ENCODE results near the gene RPL35A. TPM values are rescaled to one million over a fixed set of nuclear protein-coding genes. Genes with fewer than 3 reads are reported as not detected.
"Not testable (repeated sequence)": the region's sequence is repeated elsewhere in the genome, so short reads cannot be mapped to it uniquely, and the experiment has no call there.

RPL35A gene
- total and polyA plus RNA-seq, 9 of the 15 experiments (the other 6 are each of a cell fraction or from before 2014, with no cell fraction given) = 1,475 to 2,942 (median 2,367) TPM

GRCh38 chr3:197958346-197958745 is 8.4 kb downstream of the RPL35A start (continued):
- 0 out of 2 replicates have a peak, but pooled peaks have one; percentile 39 for TF ChIP-seq FOXP1 (CRISPR knock-in tag; IDR thresholded peaks at IDR 0.05)

DNA sequence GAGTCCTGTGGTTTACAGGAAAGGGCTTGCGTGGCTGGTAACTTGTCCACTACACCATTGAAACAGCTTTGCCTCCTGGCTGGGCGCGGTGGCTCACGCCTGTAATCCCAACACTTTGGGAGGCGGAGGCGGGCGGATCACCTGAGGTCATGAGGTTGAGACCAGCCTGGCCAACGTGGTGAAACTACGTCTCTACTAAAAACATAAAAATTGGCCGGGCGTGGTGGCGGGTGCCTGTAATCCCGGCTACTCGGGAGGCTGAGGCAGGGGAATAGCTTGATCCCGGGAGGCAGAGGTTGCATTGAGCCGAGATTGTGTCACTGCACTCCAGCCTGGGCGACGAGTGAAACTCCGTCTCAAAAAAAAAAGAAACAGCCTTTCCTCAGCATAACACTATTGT is 8.9 kb downstream of the RPL35A start:
- H3K9me1 ChIP-seq (ENCODE audit: control insufficient read depth, insufficient read depth, low read length); in situ Hi-C loops (cut with MboI); BruUV-seq (replicated peaks); FAIRE-seq; H3K27me3 ChIP-seq (ENCODE audit: control insufficient read depth in 2 of 2, insufficient read depth in 2 of 2, low read length in 2 of 2); H3K9me3 ChIP-seq (replicated peaks; ENCODE audit: control insufficient read depth, insufficient read depth, low read depth, low read length); ATAC-seq; CTCF ChIA-PET (ENCODE audit: low intra/inter-chr PET ratio); TF ChIP-seq NR2C1 (IDR thresholded peaks at IDR 0.05); NR2C2 (CRISPR knock-in tag; IDR thresholded peaks at IDR 0.05): not testable (repeated sequence)
- POLR2A ChIA-PET = interaction anchor here (0.5 to 2.2 kb wide), 10 partner anchors 9 to 1241 kb away, joined by 3 to 16 read pairs (median 4); partner anchors contain the start of gene RPL35A
- Histone ChIP-seq H2AFZ (ENCODE audit: low read depth, low read length) (peak overlapping the region; percentile 84), H4K20me1 (replicated peaks; ENCODE audit: control insufficient read depth, insufficient read depth, low read length) (0 out of 2 replicates have a peak, but pooled peaks cover 10% of the 10 kb centered on the region), H3K9ac (ENCODE audit: insufficient read depth in 1 of 2, low read depth in 2 of 2, low read length in 2 of 2) (peak overlapping the region; percentile 87 to 89), H3K27ac (ENCODE audit: extremely low read depth, low read depth, low read length) (peak overlapping the region; percentile 91), H3K79me2 (ENCODE audit: control insufficient read depth, insufficient read depth, low read length) (peaks cover 73% of the 10 kb centered on the region), H3K4me1 (replicated peaks in 1 of 2; ENCODE audit: control insufficient read depth in 2 of 2, insufficient read depth in 2 of 2, low read length in 2 of 2) (peaks cover 30 to 37% of the 10 kb centered on the region in 2 experiments), H3K4me3 (peak overlapping the region; percentile 63), H3K36me3 (ENCODE audit: control insufficient read depth, insufficient read depth, low read length) (peaks cover 34% of the 10 kb centered on the region), H3K4me2 (ENCODE audit: insufficient read depth, low read length) (peak overlapping the region; percentile 99)
- intact Hi-C loops (cut with micrococcal nuclease) = loop anchor here (10.0 kb wide), 1 partner anchor 224 kb away; the partner anchor contains the start of gene RUBCN
- peak in 1 of 4 experiments; percentile 50 for DNase-seq (ENCODE audit: extremely low read depth in 1 of 4, low spot score in 3 of 4)
- 3% methylated on average over 19 of the region's 19 CpGs for WGBS (ENCODE audit: insufficient coverage, low coverage, missing lambda C conversion rate)
- TF ChIP-seq ZNF589 (CRISPR knock-in tag; IDR thresholded peaks at IDR 0.05; ENCODE audit: low read depth) (peak; percentile 24; the same call in 1 of the 2 replicates), HBP1 (CRISPR knock-in tag; IDR thresholded peaks at IDR 0.05) (0 out of 2 replicates have a peak, but pooled peaks have one; percentile 65), CXXC5 (CRISPR knock-in tag; IDR thresholded peaks at IDR 0.05) (peak; percentile 30; the same call in 1 of the 2 replicates), E2F5 (CRISPR knock-in tag; IDR thresholded peaks at IDR 0.05) (0 out of 2 replicates have a peak, but pooled peaks have one; percentile 18), NR2C1 (tag; IDR thresholded peaks at IDR 0.05) (peak; percentile 61), SMAD4 (CRISPR knock-in tag; conservative IDR thresholded peaks at IDR 0.05) (0 out of 2 replicates have a peak, but pooled peaks have one; percentile 40), NR2C2 (tag; IDR thresholded peaks at IDR 0.05) (0 out of 2 replicates have a peak, but pooled peaks have one; percentile 15), THRA (IDR thresholded peaks at IDR 0.05) (0 out of 2 replicates have a peak, but pooled peaks have one; percentile 47)
- TF ChIP-seq, protein P1, sequence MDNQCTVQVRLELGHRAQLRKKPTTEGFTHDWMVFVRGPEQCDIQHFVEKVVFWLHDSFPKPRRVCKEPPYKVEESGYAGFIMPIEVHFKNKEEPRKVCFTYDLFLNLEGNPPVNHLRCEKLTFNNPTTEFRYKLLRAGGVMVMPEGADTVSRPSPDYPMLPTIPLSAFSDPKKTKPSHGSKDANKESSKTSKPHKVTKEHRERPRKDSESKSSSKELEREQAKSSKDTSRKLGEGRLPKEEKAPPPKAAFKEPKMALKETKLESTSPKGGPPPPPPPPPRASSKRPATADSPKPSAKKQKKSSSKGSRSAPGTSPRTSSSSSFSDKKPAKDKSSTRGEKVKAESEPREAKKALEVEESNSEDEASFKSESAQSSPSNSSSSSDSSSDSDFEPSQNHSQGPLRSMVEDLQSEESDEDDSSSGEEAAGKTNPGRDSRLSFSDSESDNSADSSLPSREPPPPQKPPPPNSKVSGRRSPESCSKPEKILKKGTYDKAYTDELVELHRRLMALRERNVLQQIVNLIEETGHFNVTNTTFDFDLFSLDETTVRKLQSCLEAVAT (IDR thresholded peaks at IDR 0.05) = 0 out of 4 replicates have a peak, but pooled peaks of 1 of the 2 experiments have one; percentile 10
- TF ChIP-seq, protein P2, sequence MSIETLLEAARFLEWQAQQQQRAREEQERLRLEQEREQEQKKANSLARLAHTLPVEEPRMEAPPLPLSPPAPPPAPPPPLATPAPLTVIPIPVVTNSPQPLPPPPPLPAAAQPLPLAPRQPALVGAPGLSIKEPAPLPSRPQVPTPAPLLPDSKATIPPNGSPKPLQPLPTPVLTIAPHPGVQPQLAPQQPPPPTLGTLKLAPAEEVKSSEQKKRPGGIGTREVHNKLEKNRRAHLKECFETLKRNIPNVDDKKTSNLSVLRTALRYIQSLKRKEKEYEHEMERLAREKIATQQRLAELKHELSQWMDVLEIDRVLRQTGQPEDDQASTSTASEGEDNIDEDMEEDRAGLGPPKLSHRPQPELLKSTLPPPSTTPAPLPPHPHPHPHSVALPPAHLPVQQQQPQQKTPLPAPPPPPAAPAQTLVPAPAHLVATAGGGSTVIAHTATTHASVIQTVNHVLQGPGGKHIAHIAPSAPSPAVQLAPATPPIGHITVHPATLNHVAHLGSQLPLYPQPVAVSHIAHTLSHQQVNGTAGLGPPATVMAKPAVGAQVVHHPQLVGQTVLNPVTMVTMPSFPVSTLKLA (conservative IDR thresholded peaks at IDR 0.05) = 0 out of 4 replicates have a peak, but pooled peaks of 1 of the 2 experiments have one; percentile 14

Data from K562 (cell line).